H1 (cell line): ENCODE measurements around the gene DTL.

Experiments
- SP4 ChIP-seq: IDR thresholded peaks from 2 replicates; pipeline ENCODE4 v1.6.1; 2012; ENCODE audit warnings: low read length, inconsistent platforms
- TAF1 ChIP-seq: IDR thresholded peaks from 2 replicates; pipeline ENCODE4 v1.6.1; 2011; ENCODE audit warnings: mild to moderate bottlenecking, low read depth, low read length
- TF ChIP-seq, protein P1 (sequence below): IDR thresholded peaks from 2 replicates; pipeline ENCODE4 v1.6.1; 2011; ENCODE audit warnings: low read depth, mild to moderate bottlenecking, low read length; ENCODE audit not compliant: insufficient read depth
- TF ChIP-seq, protein P2 (sequence below), 3 experiments: IDR thresholded peaks; 1 replicate in 2 of 3; 2 replicates in 1 of 3; pipeline versions ENCODE4 v1.5.1 to v1.6.1; 2011; ENCODE audit warnings: low read length in 3 of 3, mild to moderate bottlenecking in 3 of 3, inconsistent platforms in 2 of 3, low read depth in 1 of 3, moderate library complexity in 1 of 3; ENCODE audit not compliant: insufficient read depth in 1 of 3; ENCODE audit errors: control extremely low read depth in 1 of 3

DNA sequence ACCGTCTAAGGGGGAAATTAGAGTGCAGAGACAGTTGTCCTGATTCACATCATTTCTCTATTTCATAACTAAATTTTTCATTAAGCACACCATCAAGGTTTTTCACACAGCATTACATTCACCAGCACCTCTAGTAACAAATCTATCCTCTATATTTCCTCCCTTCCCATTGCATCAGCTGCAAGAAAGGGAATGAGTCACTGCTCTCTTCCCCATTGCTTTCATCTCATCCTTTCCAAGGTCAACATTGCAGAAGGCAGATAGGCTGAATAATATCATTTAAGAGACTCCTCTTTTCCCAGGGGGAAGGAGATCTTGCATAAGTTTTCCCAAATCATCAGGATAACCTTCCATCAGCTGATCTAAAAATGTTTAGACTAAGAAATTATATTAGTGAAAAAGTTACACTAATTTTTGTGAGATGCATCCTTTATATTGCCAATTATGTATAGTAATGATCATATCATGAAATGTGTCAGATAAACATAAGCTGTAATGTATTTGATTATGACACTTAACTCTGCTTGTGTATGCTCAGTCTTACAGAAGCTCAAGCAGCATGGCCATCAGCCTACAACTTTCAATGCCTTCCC, 4.5 kb upstream of the DTL start:
- TF ChIP-seq SP4: no peak
- TF ChIP-seq, protein P1, sequence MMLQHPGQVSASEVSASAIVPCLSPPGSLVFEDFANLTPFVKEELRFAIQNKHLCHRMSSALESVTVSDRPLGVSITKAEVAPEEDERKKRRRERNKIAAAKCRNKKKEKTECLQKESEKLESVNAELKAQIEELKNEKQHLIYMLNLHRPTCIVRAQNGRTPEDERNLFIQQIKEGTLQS: no peak
- TF ChIP-seq TAF1: no peak
- TF ChIP-seq, protein P2, sequence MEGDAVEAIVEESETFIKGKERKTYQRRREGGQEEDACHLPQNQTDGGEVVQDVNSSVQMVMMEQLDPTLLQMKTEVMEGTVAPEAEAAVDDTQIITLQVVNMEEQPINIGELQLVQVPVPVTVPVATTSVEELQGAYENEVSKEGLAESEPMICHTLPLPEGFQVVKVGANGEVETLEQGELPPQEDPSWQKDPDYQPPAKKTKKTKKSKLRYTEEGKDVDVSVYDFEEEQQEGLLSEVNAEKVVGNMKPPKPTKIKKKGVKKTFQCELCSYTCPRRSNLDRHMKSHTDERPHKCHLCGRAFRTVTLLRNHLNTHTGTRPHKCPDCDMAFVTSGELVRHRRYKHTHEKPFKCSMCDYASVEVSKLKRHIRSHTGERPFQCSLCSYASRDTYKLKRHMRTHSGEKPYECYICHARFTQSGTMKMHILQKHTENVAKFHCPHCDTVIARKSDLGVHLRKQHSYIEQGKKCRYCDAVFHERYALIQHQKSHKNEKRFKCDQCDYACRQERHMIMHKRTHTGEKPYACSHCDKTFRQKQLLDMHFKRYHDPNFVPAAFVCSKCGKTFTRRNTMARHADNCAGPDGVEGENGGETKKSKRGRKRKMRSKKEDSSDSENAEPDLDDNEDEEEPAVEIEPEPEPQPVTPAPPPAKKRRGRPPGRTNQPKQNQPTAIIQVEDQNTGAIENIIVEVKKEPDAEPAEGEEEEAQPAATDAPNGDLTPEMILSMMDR (IDR thresholded peaks at IDR 0.05; ENCODE audit: control extremely low read depth in 1 of 3, insufficient read depth in 1 of 3, low read depth in 1 of 3, low read length in 3 of 3): no peak
